Panc1 (cell line): ENCODE results near the gene SLC16A8. TPM values are rescaled to one million over a fixed set of nuclear protein-coding genes. Genes with fewer than 3 reads are reported as not detected.

Experiments used
- ATAC-seq: fragments of 200-7000 bp; cut with Tn5 transposase; 2 replicates; pipeline ENCODE4 v1.9.1; 2020; ENCODE audit warnings: mild to moderate bottlenecking, moderate library complexity
- BruUV-seq: library from RNA; stranded (reverse); fragments of 400-500 nt; replicated peaks from 2 replicates; lab custom pipeline; 2021; lab: Mats Ljungman, UMichigan
- CTCF ChIA-PET: fragments of 300-600 bp; sonication (Branson Sonifier 250); formaldehyde crosslinking; loops from one replicate; lab custom pipeline; 2022; ENCODE audit warnings: antibody characterized with exemption; lab: Charles Lee
- POLR2A ChIA-PET: fragments of 300-600 bp; sonication (Branson Sonifier 250); formaldehyde crosslinking; loops from one replicate; lab custom pipeline; 2022; ENCODE audit warnings: antibody characterized with exemption; lab: Charles Lee
- DNase-seq: peaks from one replicate; pipeline ENCODE4 v3.0.0-alpha.2; 2010; ENCODE audit warnings: low read depth, low spot score
- H3K27ac ChIP-seq: 2 replicates; pipeline ENCODE4 v1.5.1; 2011; ENCODE audit warnings: mild to moderate bottlenecking, low read length, inconsistent platforms
- H3K27me3 ChIP-seq: fragments of 200-500 bp; sonication (Bioruptor generic); 2 replicates; pipeline ENCODE4 v1.6.0; 2014; ENCODE audit warnings: low read length, inconsistent platforms; ENCODE audit not compliant: control insufficient read depth, insufficient read depth
- H3K36me3 ChIP-seq: fragments of 200-500 bp; sonication (Bioruptor generic); 2 replicates; pipeline ENCODE4 v1.5.1; 2014; ENCODE audit warnings: inconsistent platforms, mild to moderate bottlenecking, low read length, moderate library complexity; ENCODE audit not compliant: control insufficient read depth, insufficient read depth
- H3K4me1 ChIP-seq: 2 replicates; pipeline ENCODE4 v1.5.1; 2011; ENCODE audit warnings: inconsistent platforms, mild to moderate bottlenecking, low read length, moderate library complexity; ENCODE audit not compliant: control insufficient read depth, insufficient read depth
- H3K4me3 ChIP-seq, 2 experiments: 2 replicates each; pipeline ENCODE4 v1.5.1; 2011 to 2012; ENCODE audit warnings: low read depth in 2 of 2, low read length in 2 of 2, mild to moderate bottlenecking in 2 of 2, inconsistent platforms in 1 of 2, moderate library complexity in 1 of 2
- H3K9me3 ChIP-seq: fragments of 200-500 bp; sonication (Bioruptor generic); 2 replicates; pipeline ENCODE4 v1.5.1; 2014; ENCODE audit warnings: low read depth, mild to moderate bottlenecking, inconsistent platforms, low read length, moderate library complexity; ENCODE audit not compliant: control insufficient read depth, insufficient read depth
- POLR2AphosphoS5 ChIP-seq: IDR thresholded peaks from 2 replicates; pipeline ENCODE4 v1.6.1; 2012; ENCODE audit warnings: mild to moderate bottlenecking, low read depth, low read length, moderate library complexity
- SIN3A ChIP-seq: IDR thresholded peaks from 2 replicates; pipeline ENCODE4 v1.6.1; 2012; ENCODE audit warnings: low read depth, mild to moderate bottlenecking, low read length, moderate library complexity, borderline replicate concordance; ENCODE audit not compliant: insufficient read depth
- TCF7L2 ChIP-seq: IDR thresholded peaks from 2 replicates; pipeline ENCODE4 v1.6.1; 2011; ENCODE audit warnings: mild to moderate bottlenecking, low read depth, low read length, inconsistent platforms
- in situ Hi-C: cut with HindIII; loops from 2 replicates; pipeline ENCODE4 v1.10.0; 2016; ENCODE audit warnings: low sequenced_read_pairs, low pct_unique_long_range_greater_than_20kb
- intact Hi-C: fragments of 100-400 bp; cut with micrococcal nuclease; formaldehyde crosslinking; loops from one replicate; pipeline ENCODE4 v1.10.0; 2022; ENCODE audit not compliant: unreplicated experiment
- total RNA-seq: library from RNA; stranded (reverse); gene quantifications from one replicate; pipeline ENCODE4 v1.2.1, GENCODE V29; 2021; ENCODE audit not compliant: unreplicated experiment
- TF ChIP-seq, protein P1 (sequence below), 2 experiments: IDR thresholded peaks; 2 replicates each; pipeline ENCODE4 v1.6.1; 2011 to 2012; ENCODE audit warnings: low read depth in 2 of 2, control low read depth in 1 of 2, low read length in 1 of 2, mild to moderate bottlenecking in 1 of 2, moderate library complexity in 1 of 2; ENCODE audit not compliant: insufficient read depth in 1 of 2
- TF ChIP-seq, protein P2 (sequence below): fragments of 450-650 bp; IDR thresholded peaks from 2 replicates; pipeline ENCODE4 v1.5.1; 2017; ENCODE audit warnings: mild to moderate bottlenecking

SLC16A8 gene
- total RNA-seq, 1 experiment from 2014 or later, result not detected

DNA sequence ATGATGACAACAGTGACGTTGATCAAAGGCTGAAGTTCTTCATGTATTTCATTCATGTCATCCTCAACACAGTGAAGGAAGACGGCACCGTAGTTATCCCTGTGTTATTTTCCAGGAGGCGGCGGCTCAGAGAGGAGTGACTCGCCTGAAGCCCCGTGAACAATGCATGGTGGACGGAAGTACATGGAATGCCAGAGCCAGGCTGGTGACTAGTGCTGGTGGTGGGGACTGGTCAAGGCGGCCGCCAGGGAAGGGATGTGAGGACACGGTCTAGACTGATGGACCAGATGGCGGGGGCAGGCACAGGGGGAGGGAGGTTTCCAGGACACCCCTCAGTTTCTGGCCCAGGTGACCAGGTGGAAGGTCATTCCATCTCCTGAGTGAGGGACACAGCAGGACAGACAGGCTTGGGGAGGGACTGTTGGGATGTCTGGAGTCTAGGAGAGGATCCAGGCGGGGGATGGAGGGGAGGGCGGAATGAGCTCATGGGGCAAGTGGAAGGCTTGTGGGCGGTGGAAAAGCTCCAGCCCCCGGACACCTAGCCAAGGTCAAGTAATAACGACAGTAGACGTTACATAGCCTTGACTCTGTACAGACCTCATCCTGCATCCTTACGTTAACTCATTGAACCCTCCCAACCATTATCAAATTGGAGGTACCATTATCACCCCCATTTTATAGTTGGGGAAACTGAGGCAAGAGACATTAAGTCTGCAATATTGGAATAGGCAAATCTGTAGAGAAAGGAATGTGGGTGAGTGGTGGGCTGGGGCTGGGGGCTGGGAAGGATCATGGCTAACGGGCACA, 42.8 kb downstream of the SLC16A8 start:
- Histone ChIP-seq H3K36me3 (no peaks in the 10 kb centered on the region), H3K4me1 (no peaks in the 10 kb centered on the region; the same call in none of the 2 replicates), H3K27ac (no peak overlapping the region), H3K9me3 (no peaks in the 10 kb centered on the region), H3K27me3 (no peaks in the 10 kb centered on the region), H3K4me3 (no peak overlapping the region)
- DNase-seq (no peak), ATAC-seq (no peak)
- TF ChIP-seq TCF7L2, result no peak
- TF ChIP-seq, protein P1, sequence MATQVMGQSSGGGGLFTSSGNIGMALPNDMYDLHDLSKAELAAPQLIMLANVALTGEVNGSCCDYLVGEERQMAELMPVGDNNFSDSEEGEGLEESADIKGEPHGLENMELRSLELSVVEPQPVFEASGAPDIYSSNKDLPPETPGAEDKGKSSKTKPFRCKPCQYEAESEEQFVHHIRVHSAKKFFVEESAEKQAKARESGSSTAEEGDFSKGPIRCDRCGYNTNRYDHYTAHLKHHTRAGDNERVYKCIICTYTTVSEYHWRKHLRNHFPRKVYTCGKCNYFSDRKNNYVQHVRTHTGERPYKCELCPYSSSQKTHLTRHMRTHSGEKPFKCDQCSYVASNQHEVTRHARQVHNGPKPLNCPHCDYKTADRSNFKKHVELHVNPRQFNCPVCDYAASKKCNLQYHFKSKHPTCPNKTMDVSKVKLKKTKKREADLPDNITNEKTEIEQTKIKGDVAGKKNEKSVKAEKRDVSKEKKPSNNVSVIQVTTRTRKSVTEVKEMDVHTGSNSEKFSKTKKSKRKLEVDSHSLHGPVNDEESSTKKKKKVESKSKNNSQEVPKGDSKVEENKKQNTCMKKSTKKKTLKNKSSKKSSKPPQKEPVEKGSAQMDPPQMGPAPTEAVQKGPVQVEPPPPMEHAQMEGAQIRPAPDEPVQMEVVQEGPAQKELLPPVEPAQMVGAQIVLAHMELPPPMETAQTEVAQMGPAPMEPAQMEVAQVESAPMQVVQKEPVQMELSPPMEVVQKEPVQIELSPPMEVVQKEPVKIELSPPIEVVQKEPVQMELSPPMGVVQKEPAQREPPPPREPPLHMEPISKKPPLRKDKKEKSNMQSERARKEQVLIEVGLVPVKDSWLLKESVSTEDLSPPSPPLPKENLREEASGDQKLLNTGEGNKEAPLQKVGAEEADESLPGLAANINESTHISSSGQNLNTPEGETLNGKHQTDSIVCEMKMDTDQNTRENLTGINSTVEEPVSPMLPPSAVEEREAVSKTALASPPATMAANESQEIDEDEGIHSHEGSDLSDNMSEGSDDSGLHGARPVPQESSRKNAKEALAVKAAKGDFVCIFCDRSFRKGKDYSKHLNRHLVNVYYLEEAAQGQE (IDR thresholded peaks at IDR 0.05; ENCODE audit: insufficient read depth in 1 of 2, low read depth in 2 of 2, low read length in 1 of 2), result no peak
- TF ChIP-seq, protein P2, sequence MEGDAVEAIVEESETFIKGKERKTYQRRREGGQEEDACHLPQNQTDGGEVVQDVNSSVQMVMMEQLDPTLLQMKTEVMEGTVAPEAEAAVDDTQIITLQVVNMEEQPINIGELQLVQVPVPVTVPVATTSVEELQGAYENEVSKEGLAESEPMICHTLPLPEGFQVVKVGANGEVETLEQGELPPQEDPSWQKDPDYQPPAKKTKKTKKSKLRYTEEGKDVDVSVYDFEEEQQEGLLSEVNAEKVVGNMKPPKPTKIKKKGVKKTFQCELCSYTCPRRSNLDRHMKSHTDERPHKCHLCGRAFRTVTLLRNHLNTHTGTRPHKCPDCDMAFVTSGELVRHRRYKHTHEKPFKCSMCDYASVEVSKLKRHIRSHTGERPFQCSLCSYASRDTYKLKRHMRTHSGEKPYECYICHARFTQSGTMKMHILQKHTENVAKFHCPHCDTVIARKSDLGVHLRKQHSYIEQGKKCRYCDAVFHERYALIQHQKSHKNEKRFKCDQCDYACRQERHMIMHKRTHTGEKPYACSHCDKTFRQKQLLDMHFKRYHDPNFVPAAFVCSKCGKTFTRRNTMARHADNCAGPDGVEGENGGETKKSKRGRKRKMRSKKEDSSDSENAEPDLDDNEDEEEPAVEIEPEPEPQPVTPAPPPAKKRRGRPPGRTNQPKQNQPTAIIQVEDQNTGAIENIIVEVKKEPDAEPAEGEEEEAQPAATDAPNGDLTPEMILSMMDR, result no peak
- TF ChIP-seq POLR2AphosphoS5, result no peak
- no peak for TF ChIP-seq SIN3A
- intact Hi-C loops, result no loop called here
- POLR2A ChIA-PET, result no interaction called here
- no TSS peak for BruUV-seq
- in situ Hi-C loops, result no loop called here
- CTCF ChIA-PET, result no interaction called here

DNA sequence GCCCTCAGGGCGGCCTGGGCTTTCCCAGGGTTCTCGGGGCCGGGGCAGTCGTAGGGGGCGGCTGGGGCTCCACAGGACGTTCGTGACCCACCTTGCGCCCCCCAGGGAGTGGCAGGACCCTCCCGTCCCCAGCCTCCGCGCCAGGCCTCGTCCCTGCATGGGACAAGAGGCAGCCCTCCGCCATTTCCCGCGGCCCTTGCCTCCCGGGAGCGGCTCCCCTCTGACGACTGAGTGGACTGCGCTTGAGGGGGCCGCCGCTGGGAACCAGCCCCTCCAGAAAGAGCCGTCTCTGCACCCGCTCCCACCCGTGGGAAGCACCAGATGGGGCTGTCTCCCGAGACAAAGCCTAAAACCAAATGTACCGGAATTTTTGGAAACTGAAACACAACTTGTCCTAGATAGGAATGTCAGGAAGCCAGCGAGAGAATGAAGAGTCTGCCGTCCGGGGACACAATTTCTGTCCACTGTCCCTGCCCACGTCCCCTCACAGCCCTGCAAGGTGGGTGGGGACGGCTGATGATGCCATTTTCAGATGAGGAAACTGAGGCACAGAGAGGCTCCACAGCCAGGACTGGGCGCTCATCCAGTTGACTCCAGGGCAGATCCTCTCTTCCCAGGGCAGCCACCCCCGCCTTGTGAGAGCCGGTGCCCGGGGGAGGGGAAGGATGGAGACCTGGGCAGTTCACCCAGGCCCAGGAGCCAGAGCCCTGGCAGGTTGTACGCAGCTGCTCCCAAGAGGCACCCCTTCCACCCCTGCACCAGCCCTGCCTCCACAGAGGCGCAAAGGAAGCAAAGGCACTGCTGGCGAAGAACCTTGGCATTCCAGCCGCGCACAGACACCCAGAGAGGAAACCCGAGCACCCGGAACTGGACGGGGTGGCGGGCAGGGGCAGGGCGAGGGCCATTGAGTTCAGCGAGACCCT, 44.8 kb downstream of the SLC16A8 start:
- no peaks in the 10 kb centered on the region for H3K27me3 ChIP-seq
- DNase-seq, result no peak
- ChIA-PET POLR2A (no interaction called here), CTCF (no interaction called here)
- H3K9me3 ChIP-seq, result no peaks in the 10 kb centered on the region
- ATAC-seq, result no peak
- intact Hi-C loops, result no loop called here
- in situ Hi-C loops, result no loop called here
- BruUV-seq, result no TSS peak
- H3K27ac ChIP-seq, result no peak overlapping the region
- TF ChIP-seq TCF7L2, result no peak
- TF ChIP-seq SIN3A, result no peak
- TF ChIP-seq, protein P1 (IDR thresholded peaks at IDR 0.05; ENCODE audit: insufficient read depth in 1 of 2, low read depth in 2 of 2, low read length in 1 of 2), result no peak
- TF ChIP-seq, protein P2, result no peak
- no peak for TF ChIP-seq POLR2AphosphoS5
- no peaks in the 10 kb centered on the region for H3K36me3 ChIP-seq
- no peak overlapping the region for H3K4me3 ChIP-seq
- H3K4me1 ChIP-seq, result peaks cover 8% of the 10 kb centered on the region
